Mammary epithelial cell (primary cell): ENCODE data around the gene MAGEB17.

Source experiments
- EZH2 ChIP-seq: IDR thresholded peaks from 2 replicates; pipeline ENCODE4 v1.6.1; 2012; ENCODE audit warnings: low read length, inconsistent platforms, borderline replicate concordance
- TF ChIP-seq, protein P1 (sequence below), 2 donors: IDR thresholded peaks in 1 of 2; conservative IDR thresholded peaks in 1 of 2; 2 replicates each; pipeline ENCODE4 v1.5.1; 2011 to 2012; ENCODE audit warnings: inconsistent platforms in 2 of 2, low read length in 2 of 2, mild to moderate bottlenecking in 2 of 2, control low read depth in 1 of 2, low read depth in 1 of 2; ENCODE audit not compliant: insufficient read depth in 1 of 2; ENCODE audit errors: extremely low read depth in 1 of 2

DNA sequence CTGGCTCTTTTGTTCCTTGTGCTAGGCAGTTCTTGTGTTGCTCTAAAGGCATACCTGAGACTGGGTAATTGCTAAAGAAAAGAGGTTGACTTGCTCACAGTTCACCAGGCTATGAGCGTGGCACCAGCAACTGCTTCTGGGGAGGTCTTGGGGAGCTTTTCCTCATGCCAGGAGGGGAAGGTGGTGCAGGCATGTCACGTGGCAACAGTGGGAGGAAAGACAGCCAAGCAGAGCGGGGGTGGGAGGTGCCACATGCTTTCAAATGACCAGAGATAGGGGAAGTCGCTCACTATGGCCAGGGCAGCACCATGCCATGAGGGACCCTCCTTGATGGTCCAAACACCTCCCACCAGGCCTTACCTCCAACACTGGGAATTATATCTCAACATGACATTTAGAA is 4.7 kb downstream of the MAGEB17 start:
- TF ChIP-seq, protein P1, sequence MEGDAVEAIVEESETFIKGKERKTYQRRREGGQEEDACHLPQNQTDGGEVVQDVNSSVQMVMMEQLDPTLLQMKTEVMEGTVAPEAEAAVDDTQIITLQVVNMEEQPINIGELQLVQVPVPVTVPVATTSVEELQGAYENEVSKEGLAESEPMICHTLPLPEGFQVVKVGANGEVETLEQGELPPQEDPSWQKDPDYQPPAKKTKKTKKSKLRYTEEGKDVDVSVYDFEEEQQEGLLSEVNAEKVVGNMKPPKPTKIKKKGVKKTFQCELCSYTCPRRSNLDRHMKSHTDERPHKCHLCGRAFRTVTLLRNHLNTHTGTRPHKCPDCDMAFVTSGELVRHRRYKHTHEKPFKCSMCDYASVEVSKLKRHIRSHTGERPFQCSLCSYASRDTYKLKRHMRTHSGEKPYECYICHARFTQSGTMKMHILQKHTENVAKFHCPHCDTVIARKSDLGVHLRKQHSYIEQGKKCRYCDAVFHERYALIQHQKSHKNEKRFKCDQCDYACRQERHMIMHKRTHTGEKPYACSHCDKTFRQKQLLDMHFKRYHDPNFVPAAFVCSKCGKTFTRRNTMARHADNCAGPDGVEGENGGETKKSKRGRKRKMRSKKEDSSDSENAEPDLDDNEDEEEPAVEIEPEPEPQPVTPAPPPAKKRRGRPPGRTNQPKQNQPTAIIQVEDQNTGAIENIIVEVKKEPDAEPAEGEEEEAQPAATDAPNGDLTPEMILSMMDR (conservative IDR thresholded peaks at IDR 0.05 in 1 of 2, IDR thresholded peaks at IDR 0.05 in 1 of 2; ENCODE audit: extremely low read depth in 1 of 2, insufficient read depth in 1 of 2, low read depth in 1 of 2, low read length in 2 of 2) = no peak
- TF ChIP-seq EZH2 = no peak
